A549 (cell line): ENCODE results near the gene SYNC. TPM values are rescaled to one million over a fixed set of nuclear protein-coding genes. Genes with fewer than 3 reads are reported as not detected.
"Not testable (repeated sequence)": the region's sequence is repeated elsewhere in the genome, so short reads cannot be mapped to it uniquely, and the experiment has no call there.

Source experiments
- ATAC-seq, 2 experiments: fragments of 200-7000 bp in 1 of 2; fragments of >200 bp in 1 of 2; cut with Nextera tagmentation in 1 of 2; cut with Tn5 transposase in 1 of 2; 3 replicates each; pipeline versions ENCODE4 v1.8.0 to v1.9.1; 2018 to 2020; ENCODE audit warnings: mild to moderate bottlenecking in 1 of 2, moderate library complexity in 1 of 2
- CTCF ChIA-PET: fragments of 300-600 bp; sonication (Branson Sonifier 250); formaldehyde crosslinking; extraction: SDS; loops from one replicate; lab custom pipeline; 2021; ENCODE audit warnings: antibody characterized with exemption, inconsistent platforms; lab: Yijun Ruan, JAX
- POLR2A ChIA-PET: fragments of 350-600 bp; formaldehyde crosslinking; extraction: SDS; loops from one replicate; lab custom pipeline; 2021; ENCODE audit warnings: antibody characterized with exemption, inconsistent platforms; lab: Yijun Ruan, JAX
- DNase-seq, 2 experiments: peaks; one replicate each; pipeline versions ENCODE4 v3.0.0 to v3.0.0-alpha.2; 2011 to 2016; ENCODE audit warnings: low read depth in 1 of 2, low spot score in 1 of 2
- FAIRE-seq: peaks from 2 replicates; lab custom pipeline; 2011; peaks lifted over from hg19 to GRCh38; lab: Jason Lieb, UNC
- H3K27ac ChIP-seq, 2 experiments: fragments of >200 bp; sonication (Bioruptor Twin); formaldehyde crosslinking; 3 replicates each; pipeline ENCODE4 v1.5.1; 2016 to 2017
- H3K4me1 ChIP-seq: fragments of >200 bp; sonication (Bioruptor Twin); formaldehyde crosslinking; 3 replicates; pipeline ENCODE4 v1.6.1; 2016
- H3K4me2 ChIP-seq: fragments of >200 bp; sonication (Bioruptor Twin); formaldehyde crosslinking; 3 replicates; pipeline ENCODE4 v1.6.1; 2016
- H3K4me3 ChIP-seq: fragments of >200 bp; sonication (Bioruptor Twin); formaldehyde crosslinking; 3 replicates; pipeline ENCODE4 v1.5.1; 2016
- H3K9me3 ChIP-seq: fragments of >200 bp; sonication (Bioruptor Twin); formaldehyde crosslinking; 3 replicates; pipeline ENCODE4 v1.6.1; 2016
- BHLHE40 ChIP-seq: IDR thresholded peaks from 2 replicates; pipeline ENCODE4 v1.6.1; 2012; ENCODE audit warnings: low read depth, low read length, inconsistent platforms
- CBX2 ChIP-seq: fragments of 200-600 bp; sonication (generic); IDR thresholded peaks from 2 replicates; pipeline ENCODE4 v1.6.1; 2016; ENCODE audit warnings: low read depth, mild to moderate bottlenecking, borderline replicate concordance
- CBX8 ChIP-seq: fragments of 200-600 bp; sonication (generic); IDR thresholded peaks from 2 replicates; pipeline ENCODE4 v1.6.1; 2016
- CEBPB ChIP-seq, 2 experiments: fragments of >200 bp in 1 of 2; sonication (Bioruptor Twin) in 1 of 2; formaldehyde crosslinking in 1 of 2; IDR thresholded peaks; 2 replicates each; pipeline ENCODE4 v1.6.1; 2012 to 2016
- CHD4 ChIP-seq: fragments of 200-600 bp; sonication (generic); IDR thresholded peaks from 2 replicates; pipeline ENCODE4 v1.6.1; 2016; ENCODE audit warnings: antibody characterized with exemption, mild to moderate bottlenecking, borderline replicate concordance
- EHF ChIP-seq: fragments of 250-450 bp; sonication (Bioruptor Pico); IDR thresholded peaks from 2 replicates; pipeline ENCODE4 v1.5.0; 2020; ENCODE audit warnings: mild to moderate bottlenecking
- EP300 ChIP-seq, 2 experiments: fragments of >200 bp; sonication (Bioruptor Twin); formaldehyde crosslinking; IDR thresholded peaks; 2 replicates in 1 of 2; 3 replicates in 1 of 2; pipeline ENCODE4 v1.6.1; 2016 to 2017
- FOSB ChIP-seq: fragments of 250-450 bp; sonication (Bioruptor Pico); IDR thresholded peaks from 2 replicates; pipeline ENCODE4 v1.5.0; 2020; ENCODE audit warnings: mild to moderate bottlenecking, moderate library complexity
- FOSL2 ChIP-seq, 2 experiments: fragments of 450-650 bp in 1 of 2; fragments of >200 bp in 1 of 2; sonication (Bioruptor Twin) in 1 of 2; formaldehyde crosslinking; IDR thresholded peaks; 2 replicates each; pipeline versions ENCODE4 v1.5.0 to v1.6.1; 2016 to 2020; ENCODE audit warnings: mild to moderate bottlenecking in 1 of 2, moderate library complexity in 1 of 2
- GATA3 ChIP-seq: IDR thresholded peaks from 2 replicates; pipeline ENCODE4 v1.6.1; 2012; ENCODE audit warnings: borderline replicate concordance
- HMGXB4 ChIP-seq: fragments of 250-450 bp; sonication (Bioruptor Pico); IDR thresholded peaks from 2 replicates; pipeline ENCODE4 v1.5.0; 2021; ENCODE audit warnings: mild to moderate bottlenecking, moderate library complexity, borderline replicate concordance
- HOXB13 ChIP-seq: fragments of 250-450 bp; sonication (Bioruptor Pico); IDR thresholded peaks from 2 replicates; pipeline ENCODE4 v1.5.0; 2020; ENCODE audit warnings: low read depth, mild to moderate bottlenecking, moderate library complexity
- JUN ChIP-seq, 2 experiments: fragments of >200 bp; sonication (Bioruptor Twin); formaldehyde crosslinking; IDR thresholded peaks; 2 replicates in 1 of 2; 3 replicates in 1 of 2; pipeline ENCODE4 v1.6.1; 2016 to 2017
- KDM5A ChIP-seq: fragments of 200-600 bp; sonication (generic); IDR thresholded peaks from 2 replicates; pipeline ENCODE4 v1.6.1; 2016; ENCODE audit warnings: antibody characterized with exemption, mild to moderate bottlenecking
- MAZ ChIP-seq: fragments of 150-350 bp; IDR thresholded peaks from 2 replicates; pipeline ENCODE4 v1.6.1; 2014; ENCODE audit warnings: antibody characterized with exemption, low read depth, low read length, borderline replicate concordance
- PBX3 ChIP-seq: IDR thresholded peaks from 2 replicates; pipeline ENCODE4 v1.6.1; 2012
- PHF8 ChIP-seq: fragments of 200-600 bp; sonication (generic); IDR thresholded peaks from 2 replicates; pipeline ENCODE4 v1.6.1; 2016; ENCODE audit warnings: low read depth, mild to moderate bottlenecking, antibody characterized with exemption, moderate library complexity, borderline replicate concordance
- POLR2AphosphoS2 ChIP-seq: conservative IDR thresholded peaks from 2 replicates; pipeline ENCODE4 v1.6.1; 2012; ENCODE audit warnings: low read length, improper control_type of control experiment, inconsistent platforms
- RFX5 ChIP-seq: fragments of 450-650 bp; IDR thresholded peaks from 2 replicates; pipeline ENCODE4 v1.7.1; 2014; ENCODE audit warnings: antibody characterized with exemption, mild to moderate bottlenecking, moderate library complexity
- RNF2 ChIP-seq: fragments of 200-600 bp; sonication (generic); IDR thresholded peaks from 2 replicates; pipeline ENCODE4 v1.6.1; 2016; ENCODE audit warnings: low read depth, mild to moderate bottlenecking, antibody characterized with exemption, moderate library complexity, borderline replicate concordance
- TP53 ChIP-seq: fragments of 250-450 bp; sonication (Bioruptor Pico); IDR thresholded peaks from 2 replicates; pipeline ENCODE4 v1.5.0; 2021; ENCODE audit warnings: mild to moderate bottlenecking, moderate library complexity
- USF2 ChIP-seq: fragments of 450-650 bp; IDR thresholded peaks from 2 replicates; pipeline ENCODE4 v1.6.1; 2014; ENCODE audit warnings: antibody characterized with exemption
- ZC3H11A ChIP-seq: fragments of 450-650 bp; IDR thresholded peaks from 2 replicates; pipeline ENCODE4 v1.6.1; 2014; ENCODE audit warnings: antibody characterized with exemption, mild to moderate bottlenecking
- ZFP36 ChIP-seq: fragments of 450-650 bp; IDR thresholded peaks from 2 replicates; pipeline ENCODE4 v1.6.1; 2014; ENCODE audit warnings: borderline replicate concordance; ENCODE audit not compliant: partially characterized antibody
- ZNF302 ChIP-seq: fragments of 250-450 bp; sonication (Bioruptor Pico); IDR thresholded peaks from 2 replicates; pipeline ENCODE4 v1.9.0; 2021; ENCODE audit warnings: inconsistent platforms, mild to moderate bottlenecking, moderate library complexity
- WGBS: methylation state at CpG from one replicate; pipeline ENCODE4 v1.1.6; 2017; ENCODE audit errors: missing lambda C conversion rate; 5-methylcytosine and 5-hydroxymethylcytosine counted together
- polyA plus RNA-seq, 4 experiments: library from polyadenylated mRNA; depleted of rRNA in 3 of 4; stranded (reverse); fragments of >200 nt; fragmentation: RNase III in 1 of 4; extraction: RNeasy Plus Mini Kit Qiagen cat#74134 plus additional on column Dnase treatment in 1 of 4; gene quantifications; 2 replicates in 3 of 4; 3 replicates in 1 of 4; pipeline ENCODE4 v1.2.3, GENCODE V29; 2011 to 2017

Gene SYNC
- polyA plus RNA-seq, 2 of the 4 experiments (the other 2 are of a cell fraction), result 7.7 to 12.0 TPM

GRCh38 chr1:32701421-32701911 lies 1.1 kb downstream of the SYNC start:
- ATAC-seq (peak in 1 of 2 experiments; percentile 8; a peak in 3 of 6 replicates), FAIRE-seq (no peak)
- peak overlapping the region; percentile 64 for H3K4me3 ChIP-seq
- TF ChIP-seq ZC3H11A, result no peak
- TF ChIP-seq BHLHE40, result no peak
- TF ChIP-seq EHF (CRISPR knock-in tag), result no peak
- TF ChIP-seq MAZ, result no peak
- TF ChIP-seq CBX2, result no peak
- no peak for TF ChIP-seq USF2
- no peak for TF ChIP-seq ZFP36
- TF ChIP-seq HOXB13 (CRISPR knock-in tag), result no peak
- no peak for TF ChIP-seq CHD4
- no peak for TF ChIP-seq ZNF302 (CRISPR knock-in tag)
- TF ChIP-seq GATA3, result no peak
- TF ChIP-seq RFX5, result no peak
- TF ChIP-seq TP53, result no peak
- no peak for TF ChIP-seq KDM5A
- no peak for TF ChIP-seq FOSL2 (IDR thresholded peaks at IDR 0.05)
- no peak for TF ChIP-seq FOSL2 (CRISPR knock-in tag; IDR thresholded peaks at IDR 0.05)
- TF ChIP-seq, all 56 proteins: peak for 0
- peak overlapping the region; percentile 92 to 100 for H3K27ac ChIP-seq
- H3K4me2 ChIP-seq, result peak overlapping the region; percentile 83
- CTCF ChIA-PET, result interaction anchor here (0.8 to 12.8 kb wide), 3 partner anchors 11 to 75 kb away, joined by 3 to 383 read pairs (median 29); no protein-coding TSS in a partner anchor
- DNase-seq, result no peak
- POLR2A ChIA-PET, result no interaction called here
- H3K4me1 ChIP-seq, result peaks cover 37% of the 10 kb centered on the region
- WGBS, result 49% methylated on average over 5 of the region's 6 CpGs
- 0 out of 3 replicates have a peak, but pooled peaks cover 3% of the 10 kb centered on the region for H3K9me3 ChIP-seq

GRCh38 chr1:32696996-32697395 lies 5.6 kb downstream of the SYNC start:
- H3K27ac ChIP-seq, ATAC-seq, FAIRE-seq, DNase-seq, CTCF ChIA-PET, H3K4me3 ChIP-seq, POLR2A ChIA-PET, H3K9me3 ChIP-seq, H3K4me2 ChIP-seq: not testable (repeated sequence)
- WGBS, result 92% methylated on average over 8 of the region's 8 CpGs
- peaks cover 11% of the 10 kb centered on the region for H3K4me1 ChIP-seq

GRCh38 chr1:32696041-32696440 lies 6.5 kb downstream of the SYNC start:
- ChIA-PET POLR2A (no interaction called here), CTCF (no interaction called here)
- no peak overlapping the region for H3K4me3 ChIP-seq
- no peak overlapping the region for H3K27ac ChIP-seq
- no peak for DNase-seq
- no peak; a peak in 1 of 6 replicates for ATAC-seq
- 87% methylated on average over 9 of the region's 9 CpGs for WGBS
- no peak for FAIRE-seq
- no peaks in the 10 kb centered on the region for H3K9me3 ChIP-seq
- H3K4me2 ChIP-seq, result no peak overlapping the region
- TF ChIP-seq HMGXB4 (CRISPR knock-in tag), result no peak
- TF ChIP-seq CBX2, result no peak
- no peak for TF ChIP-seq CBX8
- TF ChIP-seq PHF8, result no peak
- no peak for TF ChIP-seq FOSB
- TF ChIP-seq JUN (IDR thresholded peaks at IDR 0.05), result no peak
- TF ChIP-seq POLR2AphosphoS2, result no peak
- no peak for TF ChIP-seq EP300 (IDR thresholded peaks at IDR 0.05)
- no peak for TF ChIP-seq BHLHE40
- TF ChIP-seq CEBPB (IDR thresholded peaks at IDR 0.05), result no peak
- TF ChIP-seq RNF2, result no peak
- no peak for TF ChIP-seq PBX3
- TF ChIP-seq GATA3, result no peak
- peaks cover 1% of the 10 kb centered on the region for H3K4me1 ChIP-seq
